ENCODE measurements around the gene PXT1. TPM values are rescaled to one million over a fixed set of nuclear protein-coding genes. Genes with fewer than 3 reads are reported as not detected.

Gene PXT1
- polyA plus RNA-seq, 1 donor from 2014 or later: 0.24 TPM

GRCh38 chr6:36375644-36376155, 67.0 kb downstream of the PXT1 start:
- no peaks in the 10 kb centered on the region for H3K27me3 ChIP-seq (ENCODE audit: insufficient read depth, low read depth, low read length)
- H3K36me3 ChIP-seq (ENCODE audit: insufficient read depth, low read length): no peaks in the 10 kb centered on the region
- TF ChIP-seq REST (IDR thresholded peaks at IDR 0.05; ENCODE audit: borderline replicate concordance) (no peak), POLR2AphosphoS5 (IDR thresholded peaks at IDR 0.05) (no peak), EZH2 (IDR thresholded peaks at IDR 0.05; ENCODE audit: borderline replicate concordance, insufficient read depth, low read length, poor library complexity, severe bottlenecking) (no peak), TAF1 (IDR thresholded peaks at IDR 0.05; ENCODE audit: low read depth) (no peak), RAD21 (conservative IDR thresholded peaks at IDR 0.05) (no peak), MXI1 (conservative IDR thresholded peaks at IDR 0.05; ENCODE audit: poor library complexity, severe bottlenecking) (no peak), EP300 (conservative IDR thresholded peaks at IDR 0.05; ENCODE audit: poor library complexity, severe bottlenecking) (no peak), CTCF (IDR thresholded peaks at IDR 0.05; ENCODE audit: poor library complexity, severe bottlenecking) (no peak), SMC3 (conservative IDR thresholded peaks at IDR 0.05; ENCODE audit: poor library complexity) (no peak)

GRCh38 chr6:36374972-36375371, 67.7 kb downstream of the PXT1 start:
- Histone ChIP-seq H3K27ac (ENCODE audit: low read length) (no peak overlapping the region), H2AFZ (ENCODE audit: low read depth, low read length) (no peak overlapping the region), H3K27me3 (ENCODE audit: insufficient read depth, low read depth, low read length) (no peaks in the 10 kb centered on the region), H3K36me3 (ENCODE audit: insufficient read depth, low read length) (no peaks in the 10 kb centered on the region), H3K9ac (ENCODE audit: low read length) (no peak overlapping the region), H3K9me3 (ENCODE audit: low read length) (no peaks in the 10 kb centered on the region), H3K4me3 (ENCODE audit: low read length) (no peak overlapping the region), H3K79me2 (replicated peaks; ENCODE audit: insufficient read depth, low read length) (no peaks in the 10 kb centered on the region), H4K20me1 (ENCODE audit: insufficient read depth) (no peaks in the 10 kb centered on the region), H3K9me2 (ENCODE audit: insufficient read depth, low read length) (no peaks in the 10 kb centered on the region), H3F3A (ENCODE audit: insufficient read depth, low read length, poor library complexity, severe bottlenecking) (no peaks in the 10 kb centered on the region), H3K4me2 (ENCODE audit: low read length) (no peak overlapping the region)
- no peak for TF ChIP-seq SMC3 (conservative IDR thresholded peaks at IDR 0.05; ENCODE audit: poor library complexity)
- TF ChIP-seq EZH2 (IDR thresholded peaks at IDR 0.05; ENCODE audit: borderline replicate concordance, insufficient read depth, low read length, poor library complexity, severe bottlenecking): no peak
- TF ChIP-seq REST (IDR thresholded peaks at IDR 0.05; ENCODE audit: borderline replicate concordance): no peak
- TF ChIP-seq MXI1 (conservative IDR thresholded peaks at IDR 0.05; ENCODE audit: poor library complexity, severe bottlenecking): no peak
- no peak for TF ChIP-seq RAD21 (conservative IDR thresholded peaks at IDR 0.05)
- TF ChIP-seq EP300 (conservative IDR thresholded peaks at IDR 0.05; ENCODE audit: poor library complexity, severe bottlenecking): no peak
- TF ChIP-seq CTCF (IDR thresholded peaks at IDR 0.05; ENCODE audit: poor library complexity, severe bottlenecking): no peak
- no peak for TF ChIP-seq POLR2AphosphoS5 (IDR thresholded peaks at IDR 0.05)
- no peak for TF ChIP-seq TAF1 (IDR thresholded peaks at IDR 0.05; ENCODE audit: low read depth)

More at GRCh38 chr6:36375644-36376155, 67.0 kb downstream of the PXT1 start:
- H3K27ac ChIP-seq (ENCODE audit: low read length): no peak overlapping the region
- no peaks in the 10 kb centered on the region for H3F3A ChIP-seq (ENCODE audit: insufficient read depth, low read length, poor library complexity, severe bottlenecking)
- no peak overlapping the region for H3K4me2 ChIP-seq (ENCODE audit: low read length)
- H3K9me2 ChIP-seq (ENCODE audit: insufficient read depth, low read length): no peaks in the 10 kb centered on the region
- no peaks in the 10 kb centered on the region for H3K9me3 ChIP-seq (ENCODE audit: low read length)
- no peaks in the 10 kb centered on the region for H3K79me2 ChIP-seq (replicated peaks; ENCODE audit: insufficient read depth, low read length)
- no peaks in the 10 kb centered on the region for H4K20me1 ChIP-seq (ENCODE audit: insufficient read depth)
- H3K4me3 ChIP-seq (ENCODE audit: low read length): no peak overlapping the region
- H2AFZ ChIP-seq (ENCODE audit: low read depth, low read length): no peak overlapping the region
- no peak overlapping the region for H3K9ac ChIP-seq (ENCODE audit: low read length)
